K562 (cell line): Measurements from ENCODE around the gene CNTN5. TPM values are rescaled to one million over a fixed set of nuclear protein-coding genes. Genes with fewer than 3 reads are reported as not detected.

ENCODE experiments used
- ATAC-seq: fragments of 200-7000 bp; cut with Tn5 transposase; 3 replicates; pipeline ENCODE4 v1.9.1; 2020; ENCODE audit warnings: moderate library complexity
- BruUV-seq: library from RNA; stranded (reverse); fragments of 400-500 nt; replicated peaks from 2 replicates; lab custom pipeline; 2021; lab: Mats Ljungman, UMichigan
- CTCF ChIA-PET: fragments of 300-600 bp; formaldehyde crosslinking; extraction: SDS; loops from one replicate; lab custom pipeline; 2021; ENCODE audit warnings: low intra/inter-chr PET ratio; lab: Yijun Ruan, JAX
- POLR2A ChIA-PET: fragments of 300-600, 350-650 bp; sonication (Branson Sonifier 250); formaldehyde crosslinking; extraction: SDS; loops from one replicate; lab custom pipeline; 2021; ENCODE audit warnings: antibody characterized with exemption, inconsistent platforms; lab: Yijun Ruan, JAX
- DNase-seq, 4 experiments: peaks; one replicate each; pipeline versions ENCODE4 v3.0.0 to v3.0.0-alpha.2; 2011 to 2018; ENCODE audit warnings: low spot score in 3 of 4, mixed read lengths in 3 of 4; ENCODE audit errors: extremely low read depth in 1 of 4
- FAIRE-seq: peaks from 2 replicates; lab custom pipeline; 2011; peaks lifted over from hg19 to GRCh38; lab: Jason Lieb, UNC
- H2AFZ ChIP-seq: 2 replicates; pipeline ENCODE4 v1.6.0; 2011; ENCODE audit warnings: low read depth, low read length, control low read depth, inconsistent platforms
- H3K27ac ChIP-seq: fragments of 200-600 bp; 3 replicates; pipeline ENCODE4 v1.8.0; 2011; ENCODE audit warnings: low read depth, mild to moderate bottlenecking, control low read depth, inconsistent platforms, low read length, moderate library complexity, mixed read lengths; ENCODE audit errors: extremely low read depth
- H3K27me3 ChIP-seq, 2 experiments: fragments of 300-600 bp in 1 of 2; 2 replicates in 1 of 2; 3 replicates in 1 of 2; pipeline versions ENCODE4 v1.6.0 to v1.8.0; 2011; ENCODE audit warnings: inconsistent platforms in 2 of 2, low read length in 2 of 2, mild to moderate bottlenecking in 1 of 2, mixed read lengths in 1 of 2, moderate library complexity in 1 of 2; ENCODE audit not compliant: control insufficient read depth in 2 of 2, insufficient read depth in 2 of 2
- H3K36me3 ChIP-seq: fragments of 300-600 bp; 3 replicates; pipeline ENCODE4 v1.8.0; 2011; ENCODE audit warnings: mild to moderate bottlenecking, low read length, inconsistent platforms; ENCODE audit not compliant: control insufficient read depth, insufficient read depth
- H3K4me1 ChIP-seq, 2 experiments: fragments of 200-600 bp in 1 of 2; replicated peaks in 1 of 2; 2 replicates in 1 of 2; 3 replicates in 1 of 2; pipeline versions ENCODE4 v1.5.1 to v1.8.0; 2011; ENCODE audit warnings: inconsistent platforms in 2 of 2, low read length in 2 of 2, mild to moderate bottlenecking in 1 of 2, mixed read lengths in 1 of 2, moderate library complexity in 1 of 2; ENCODE audit not compliant: control insufficient read depth in 2 of 2, insufficient read depth in 2 of 2
- H3K4me2 ChIP-seq: 2 replicates; pipeline ENCODE4 v1.6.1; 2011; ENCODE audit warnings: low read length, control low read depth, inconsistent platforms, mixed read lengths; ENCODE audit not compliant: insufficient read depth
- H3K4me3 ChIP-seq: fragments of 200-600 bp; sonication (generic), shearing (Covaris generic); 2 replicates; pipeline ENCODE4 v1.5.1; 2016; ENCODE audit warnings: control low read depth, inconsistent platforms
- H3K79me2 ChIP-seq: fragments of 200-600 bp; 3 replicates; pipeline ENCODE4 v1.8.0; 2011; ENCODE audit warnings: low read length, inconsistent platforms; ENCODE audit not compliant: control insufficient read depth, insufficient read depth
- H3K9ac ChIP-seq, 2 experiments: 2 replicates each; pipeline versions ENCODE4 v1.6.0 to v1.6.1; 2011; ENCODE audit warnings: low read depth in 2 of 2, low read length in 2 of 2, control low read depth in 1 of 2, inconsistent platforms in 1 of 2, mild to moderate bottlenecking in 1 of 2, mixed read lengths in 1 of 2; ENCODE audit not compliant: insufficient read depth in 1 of 2
- H3K9me1 ChIP-seq: one replicate; pipeline ENCODE4 v1.6.0; 2011; ENCODE audit warnings: inconsistent platforms, mild to moderate bottlenecking, low read length, moderate library complexity; ENCODE audit not compliant: control insufficient read depth, insufficient read depth
- H3K9me3 ChIP-seq: replicated peaks from 2 replicates; pipeline ENCODE4 v1.5.1; 2011; ENCODE audit warnings: low read depth, low read length, inconsistent platforms; ENCODE audit not compliant: control insufficient read depth, insufficient read depth
- H4K20me1 ChIP-seq: replicated peaks from 2 replicates; pipeline ENCODE4 v1.6.1; 2011; ENCODE audit warnings: low read length, inconsistent platforms, mixed read lengths; ENCODE audit not compliant: control insufficient read depth, insufficient read depth
- MTA3 ChIP-seq: fragments of 450-650 bp; formaldehyde crosslinking; IDR thresholded peaks from 2 replicates; pipeline ENCODE4 v1.6.1; 2017; ENCODE audit warnings: mild to moderate bottlenecking, borderline replicate concordance
- NCOA4 ChIP-seq: fragments of 450-650 bp; IDR thresholded peaks from 2 replicates; pipeline ENCODE4 v1.6.1; 2018; ENCODE audit warnings: mild to moderate bottlenecking; ENCODE audit not compliant: partially characterized antibody
- POLR2H ChIP-seq: IDR thresholded peaks from 2 replicates; pipeline ENCODE4 v1.6.1; 2016; ENCODE audit warnings: missing genetic modification characterization, low read depth, mild to moderate bottlenecking, control low read depth, missing compliant biosample characterization, moderate library complexity
- SMARCE1 ChIP-seq: fragments of 450-650 bp; IDR thresholded peaks from 2 replicates; pipeline ENCODE4 v1.7.1; 2016; ENCODE audit warnings: mild to moderate bottlenecking
- SRSF7 ChIP-seq: fragments of 200-400 bp; formaldehyde crosslinking; optimal IDR thresholded peaks from 2 replicates; pipeline ENCODE3; 2017; ENCODE audit warnings: mild to moderate bottlenecking, low read depth, low read length
- TBP ChIP-seq: optimal IDR thresholded peaks from 2 replicates; pipeline ENCODE3; 2011; ENCODE audit warnings: low read depth, low read length, improper control_type of control experiment
- ZBED1 ChIP-seq: IDR thresholded peaks from 2 replicates; pipeline ENCODE4 v1.6.1; 2014
- in situ Hi-C: fragments of 300-500 bp; cut with MboI; formaldehyde crosslinking; loops from 4 replicates; pipeline ENCODE4 v1.15.0; 2018; ENCODE audit warnings: inconsistent platforms, mixed read lengths
- intact Hi-C: fragments of 100-400 bp; cut with micrococcal nuclease; formaldehyde crosslinking; loops from 2 replicates; pipeline ENCODE4 v1.14.2; 2022
- polyA plus RNA-seq, 8 experiments: library from polyadenylated mRNA; depleted of rRNA in 4 of 8; stranded (reverse) in 5 of 8; unstranded in 3 of 8; fragments of >200 nt; fragmentation: Nextera tagmentation in 2 of 8; fragmentation: Illumina TruSeq in 1 of 8; extraction: Ambion mirVana in 2 of 8; extraction: Trizol in 1 of 8; gene quantifications; 2 replicates each; pipeline versions ENCODE4 v1.2.1 to v1.2.3, GENCODE V29; 2011 to 2014; ENCODE audit warnings: inconsistent platforms in 1 of 8, missing spikeins in 1 of 8
- total RNA-seq, 7 experiments: library from RNA; depleted of rRNA in 6 of 7; stranded (reverse); fragments of >200 nt in 6 of 7; fragmentation: Illumina TruSeq in 2 of 7; extraction: Trizol in 2 of 7; gene quantifications; 2 replicates each; pipeline versions ENCODE4 v1.2.1 to v1.2.3, GENCODE V29; 2011 to 2021; ENCODE audit warnings: low replicate concordance in 1 of 7
- TF ChIP-seq, protein P1 (sequence below): sonication (generic); formaldehyde crosslinking; IDR thresholded peaks from 2 replicates; pipeline ENCODE4 v1.8.0; 2023; ENCODE audit warnings: missing genetic modification reagents, mild to moderate bottlenecking, borderline replicate concordance
- TF ChIP-seq, protein P2 (sequence below): IDR thresholded peaks from 2 replicates; pipeline ENCODE4 v1.6.1; 2012; ENCODE audit warnings: low read depth, low read length, improper control_type of control experiment, borderline replicate concordance
- TF ChIP-seq, protein P3 (sequence below): fragments of 250-450 bp; sonication (Bioruptor Pico); IDR thresholded peaks from 2 replicates; pipeline ENCODE4 v1.5.0; 2021

Gene CNTN5
- total and polyA plus RNA-seq, 9 of the 15 experiments (the other 6 are each of a cell fraction or from before 2014, with no cell fraction given): 0.03 TPM; not detected in 8

DNA sequence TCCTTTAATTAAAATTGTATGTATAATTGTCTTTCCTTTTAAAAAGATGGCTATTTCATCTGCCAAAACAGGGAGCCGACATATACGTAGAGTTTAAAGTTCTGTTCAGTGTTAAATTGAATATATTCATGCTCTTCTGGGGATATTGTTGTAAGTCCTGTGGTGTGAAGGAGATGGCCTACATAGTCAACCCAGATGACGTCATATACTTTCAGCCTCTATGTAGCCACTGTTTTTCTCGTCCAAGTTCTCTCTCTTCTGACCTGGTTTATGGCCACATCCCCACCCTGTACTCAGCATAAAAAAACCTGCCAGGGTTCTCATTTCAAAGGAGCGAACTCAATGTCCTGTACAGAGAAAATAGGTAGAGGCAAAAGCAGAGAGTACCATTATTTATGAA, 1156.9 kb downstream of the CNTN5 start (continued):
- TF ChIP-seq, protein P1, sequence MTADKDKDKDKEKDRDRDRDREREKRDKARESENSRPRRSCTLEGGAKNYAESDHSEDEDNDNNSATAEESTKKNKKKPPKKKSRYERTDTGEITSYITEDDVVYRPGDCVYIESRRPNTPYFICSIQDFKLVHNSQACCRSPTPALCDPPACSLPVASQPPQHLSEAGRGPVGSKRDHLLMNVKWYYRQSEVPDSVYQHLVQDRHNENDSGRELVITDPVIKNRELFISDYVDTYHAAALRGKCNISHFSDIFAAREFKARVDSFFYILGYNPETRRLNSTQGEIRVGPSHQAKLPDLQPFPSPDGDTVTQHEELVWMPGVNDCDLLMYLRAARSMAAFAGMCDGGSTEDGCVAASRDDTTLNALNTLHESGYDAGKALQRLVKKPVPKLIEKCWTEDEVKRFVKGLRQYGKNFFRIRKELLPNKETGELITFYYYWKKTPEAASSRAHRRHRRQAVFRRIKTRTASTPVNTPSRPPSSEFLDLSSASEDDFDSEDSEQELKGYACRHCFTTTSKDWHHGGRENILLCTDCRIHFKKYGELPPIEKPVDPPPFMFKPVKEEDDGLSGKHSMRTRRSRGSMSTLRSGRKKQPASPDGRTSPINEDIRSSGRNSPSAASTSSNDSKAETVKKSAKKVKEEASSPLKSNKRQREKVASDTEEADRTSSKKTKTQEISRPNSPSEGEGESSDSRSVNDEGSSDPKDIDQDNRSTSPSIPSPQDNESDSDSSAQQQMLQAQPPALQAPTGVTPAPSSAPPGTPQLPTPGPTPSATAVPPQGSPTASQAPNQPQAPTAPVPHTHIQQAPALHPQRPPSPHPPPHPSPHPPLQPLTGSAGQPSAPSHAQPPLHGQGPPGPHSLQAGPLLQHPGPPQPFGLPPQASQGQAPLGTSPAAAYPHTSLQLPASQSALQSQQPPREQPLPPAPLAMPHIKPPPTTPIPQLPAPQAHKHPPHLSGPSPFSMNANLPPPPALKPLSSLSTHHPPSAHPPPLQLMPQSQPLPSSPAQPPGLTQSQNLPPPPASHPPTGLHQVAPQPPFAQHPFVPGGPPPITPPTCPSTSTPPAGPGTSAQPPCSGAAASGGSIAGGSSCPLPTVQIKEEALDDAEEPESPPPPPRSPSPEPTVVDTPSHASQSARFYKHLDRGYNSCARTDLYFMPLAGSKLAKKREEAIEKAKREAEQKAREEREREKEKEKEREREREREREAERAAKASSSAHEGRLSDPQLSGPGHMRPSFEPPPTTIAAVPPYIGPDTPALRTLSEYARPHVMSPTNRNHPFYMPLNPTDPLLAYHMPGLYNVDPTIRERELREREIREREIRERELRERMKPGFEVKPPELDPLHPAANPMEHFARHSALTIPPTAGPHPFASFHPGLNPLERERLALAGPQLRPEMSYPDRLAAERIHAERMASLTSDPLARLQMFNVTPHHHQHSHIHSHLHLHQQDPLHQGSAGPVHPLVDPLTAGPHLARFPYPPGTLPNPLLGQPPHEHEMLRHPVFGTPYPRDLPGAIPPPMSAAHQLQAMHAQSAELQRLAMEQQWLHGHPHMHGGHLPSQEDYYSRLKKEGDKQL (CRISPR knock-in tag): no peak
- TF ChIP-seq, protein P2, sequence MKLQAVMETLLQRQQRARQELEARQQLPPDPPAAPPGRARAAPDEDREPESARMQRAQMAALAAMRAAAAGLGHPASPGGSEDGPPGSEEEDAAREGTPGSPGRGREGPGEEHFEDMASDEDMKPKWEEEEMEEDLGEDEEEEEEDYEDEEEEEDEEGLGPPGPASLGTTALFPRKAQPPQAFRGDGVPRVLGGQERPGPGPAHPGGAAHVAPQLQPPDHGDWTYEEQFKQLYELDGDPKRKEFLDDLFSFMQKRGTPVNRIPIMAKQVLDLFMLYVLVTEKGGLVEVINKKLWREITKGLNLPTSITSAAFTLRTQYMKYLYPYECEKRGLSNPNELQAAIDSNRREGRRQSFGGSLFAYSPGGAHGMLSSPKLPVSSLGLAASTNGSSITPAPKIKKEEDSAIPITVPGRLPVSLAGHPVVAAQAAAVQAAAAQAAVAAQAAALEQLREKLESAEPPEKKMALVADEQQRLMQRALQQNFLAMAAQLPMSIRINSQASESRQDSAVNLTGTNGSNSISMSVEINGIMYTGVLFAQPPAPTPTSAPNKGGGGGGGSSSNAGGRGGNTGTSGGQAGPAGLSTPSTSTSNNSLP: no peak
- no peak for TF ChIP-seq NCOA4

DNA sequence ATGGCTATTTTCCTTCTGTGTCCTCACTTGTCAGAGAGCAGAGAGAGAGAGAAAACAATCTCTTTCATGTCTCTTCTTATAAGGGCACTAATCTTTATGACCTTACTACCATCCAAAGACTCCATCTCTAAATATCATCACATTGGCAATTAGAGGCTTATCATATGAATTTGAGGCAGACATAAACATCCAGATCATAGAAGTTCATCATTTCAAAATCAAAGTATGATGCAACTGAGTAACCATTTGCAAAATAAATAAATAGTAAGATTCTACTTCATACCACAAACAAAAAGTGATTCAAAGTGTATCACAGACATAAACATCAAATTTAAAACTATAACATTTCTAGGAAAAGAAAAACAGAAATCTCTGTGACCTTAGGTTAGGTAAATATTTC, 1161.6 kb downstream of the CNTN5 start:
- H3K9me3 ChIP-seq: 0 out of 2 replicates have a peak, but pooled peaks cover 1% of the 10 kb centered on the region
- H3K4me1 ChIP-seq: no peaks in the 10 kb centered on the region
- H3K9ac ChIP-seq: no peak overlapping the region
- no peaks in the 10 kb centered on the region for H3K27me3 ChIP-seq
- H3K4me3 ChIP-seq: no peak overlapping the region
- ATAC-seq: no peak
- no peak for DNase-seq
- CTCF ChIA-PET: no interaction called here
- H3K27ac ChIP-seq: no peak overlapping the region
- no peaks in the 10 kb centered on the region for H3K79me2 ChIP-seq
- H4K20me1 ChIP-seq: no peaks in the 10 kb centered on the region
- H3K36me3 ChIP-seq: no peaks in the 10 kb centered on the region
- in situ Hi-C loops (no loop called here), intact Hi-C loops (no loop called here)
- H3K9me1 ChIP-seq: no peaks in the 10 kb centered on the region
- POLR2A ChIA-PET: no interaction called here
- BruUV-seq: no TSS peak
- TF ChIP-seq, protein P3, sequence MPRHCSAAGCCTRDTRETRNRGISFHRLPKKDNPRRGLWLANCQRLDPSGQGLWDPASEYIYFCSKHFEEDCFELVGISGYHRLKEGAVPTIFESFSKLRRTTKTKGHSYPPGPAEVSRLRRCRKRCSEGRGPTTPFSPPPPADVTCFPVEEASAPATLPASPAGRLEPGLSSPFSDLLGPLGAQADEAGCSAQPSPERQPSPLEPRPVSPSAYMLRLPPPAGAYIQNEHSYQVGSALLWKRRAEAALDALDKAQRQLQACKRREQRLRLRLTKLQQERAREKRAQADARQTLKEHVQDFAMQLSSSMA (CRISPR knock-in tag): no peak
- TF ChIP-seq POLR2H (tag) (no peak), MTA3 (no peak), SMARCE1 (no peak), TBP (no peak), SRSF7 (no peak), ZBED1 (no peak)
- no peak overlapping the region for H2AFZ ChIP-seq
- no peak overlapping the region for H3K4me2 ChIP-seq
- FAIRE-seq: no peak
